Peyer's patch (tissue), 4 donors: Measurements from ENCODE around the gene HDAC9.

Source experiments
- POLR2A ChIP-seq, 2 donors: fragments of 450-650 bp; IDR thresholded peaks; one replicate each; pipeline ENCODE4 v1.5.1; 2017; ENCODE audit warnings: antibody characterized with exemption in 2 of 2, mild to moderate bottlenecking in 2 of 2, moderate library complexity in 2 of 2
- TF ChIP-seq, protein P1 (sequence below), 6 experiments: fragments of 450-650 bp in 4 of 6; fragments of 200-600 bp in 2 of 6; sonication (generic) in 1 of 6; IDR thresholded peaks; one replicate each; pipeline ENCODE4 v1.5.1; 2017 to 2019; ENCODE audit warnings: antibody characterized with exemption in 6 of 6, mild to moderate bottlenecking in 3 of 6, moderate library complexity in 1 of 6

DNA sequence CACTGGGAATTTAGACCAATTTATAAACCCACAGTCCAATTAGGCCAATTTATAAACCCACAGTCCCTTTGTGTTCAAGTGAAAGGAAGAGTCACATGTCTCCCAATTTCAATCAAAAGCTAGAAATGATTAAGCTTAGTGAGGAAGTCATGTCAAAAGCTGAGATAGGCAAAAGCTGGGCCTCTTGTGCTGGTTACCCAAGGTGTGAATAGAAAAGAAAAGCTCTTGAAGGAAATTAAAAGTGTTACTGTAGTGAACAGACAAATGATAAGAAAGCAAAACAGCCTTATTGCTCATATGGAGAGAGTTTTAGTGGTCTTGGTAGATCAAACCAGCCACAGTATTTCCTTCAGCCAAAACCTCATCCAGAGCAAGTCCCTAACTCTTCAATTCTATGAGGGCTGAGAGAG is 245.0 kb downstream of the HDAC9 start:
- TF ChIP-seq, protein P1, sequence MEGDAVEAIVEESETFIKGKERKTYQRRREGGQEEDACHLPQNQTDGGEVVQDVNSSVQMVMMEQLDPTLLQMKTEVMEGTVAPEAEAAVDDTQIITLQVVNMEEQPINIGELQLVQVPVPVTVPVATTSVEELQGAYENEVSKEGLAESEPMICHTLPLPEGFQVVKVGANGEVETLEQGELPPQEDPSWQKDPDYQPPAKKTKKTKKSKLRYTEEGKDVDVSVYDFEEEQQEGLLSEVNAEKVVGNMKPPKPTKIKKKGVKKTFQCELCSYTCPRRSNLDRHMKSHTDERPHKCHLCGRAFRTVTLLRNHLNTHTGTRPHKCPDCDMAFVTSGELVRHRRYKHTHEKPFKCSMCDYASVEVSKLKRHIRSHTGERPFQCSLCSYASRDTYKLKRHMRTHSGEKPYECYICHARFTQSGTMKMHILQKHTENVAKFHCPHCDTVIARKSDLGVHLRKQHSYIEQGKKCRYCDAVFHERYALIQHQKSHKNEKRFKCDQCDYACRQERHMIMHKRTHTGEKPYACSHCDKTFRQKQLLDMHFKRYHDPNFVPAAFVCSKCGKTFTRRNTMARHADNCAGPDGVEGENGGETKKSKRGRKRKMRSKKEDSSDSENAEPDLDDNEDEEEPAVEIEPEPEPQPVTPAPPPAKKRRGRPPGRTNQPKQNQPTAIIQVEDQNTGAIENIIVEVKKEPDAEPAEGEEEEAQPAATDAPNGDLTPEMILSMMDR (IDR thresholded peaks at IDR 0.05): no peak
- TF ChIP-seq POLR2A (IDR thresholded peaks at IDR 0.05): no peak
